ENCODE data around the gene TBC1D32.
"Not testable (repeated sequence)": the region's sequence is repeated elsewhere in the genome, so short reads cannot be mapped to it uniquely, and the experiment has no call there.

TBC1D32 gene

DNA sequence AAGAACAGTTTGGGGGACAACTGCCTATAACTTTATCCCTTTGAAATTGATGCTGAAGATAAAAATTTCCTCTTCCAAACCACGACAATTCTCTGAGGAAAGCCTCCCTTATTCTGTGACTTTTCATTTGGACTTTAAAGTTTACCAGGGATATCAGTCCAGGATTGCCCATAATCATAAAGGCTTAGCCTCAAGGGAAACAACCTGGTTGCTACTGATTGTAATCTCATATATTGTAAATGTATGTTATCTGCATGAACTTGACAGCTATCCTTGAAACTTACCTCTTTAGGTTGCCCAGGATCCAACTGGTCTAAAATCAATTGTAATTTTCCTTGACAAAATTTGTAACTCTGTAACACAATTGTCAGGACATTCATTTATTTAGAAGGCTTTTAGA is 23.8 kb downstream of the TBC1D32 start:
- TF ChIP-seq FOXP2 (optimal IDR thresholded peaks at IDR 0.05; ENCODE audit: control extremely low read depth, extremely low read length, insufficient read depth) (no peak), POLR2AphosphoS5 (IDR thresholded peaks at IDR 0.05; ENCODE audit: borderline replicate concordance, low read depth, low read length) (no peak)
- peak overlapping the region; percentile 30; the same call in 1 of the 2 replicates for H3K27ac ChIP-seq

DNA sequence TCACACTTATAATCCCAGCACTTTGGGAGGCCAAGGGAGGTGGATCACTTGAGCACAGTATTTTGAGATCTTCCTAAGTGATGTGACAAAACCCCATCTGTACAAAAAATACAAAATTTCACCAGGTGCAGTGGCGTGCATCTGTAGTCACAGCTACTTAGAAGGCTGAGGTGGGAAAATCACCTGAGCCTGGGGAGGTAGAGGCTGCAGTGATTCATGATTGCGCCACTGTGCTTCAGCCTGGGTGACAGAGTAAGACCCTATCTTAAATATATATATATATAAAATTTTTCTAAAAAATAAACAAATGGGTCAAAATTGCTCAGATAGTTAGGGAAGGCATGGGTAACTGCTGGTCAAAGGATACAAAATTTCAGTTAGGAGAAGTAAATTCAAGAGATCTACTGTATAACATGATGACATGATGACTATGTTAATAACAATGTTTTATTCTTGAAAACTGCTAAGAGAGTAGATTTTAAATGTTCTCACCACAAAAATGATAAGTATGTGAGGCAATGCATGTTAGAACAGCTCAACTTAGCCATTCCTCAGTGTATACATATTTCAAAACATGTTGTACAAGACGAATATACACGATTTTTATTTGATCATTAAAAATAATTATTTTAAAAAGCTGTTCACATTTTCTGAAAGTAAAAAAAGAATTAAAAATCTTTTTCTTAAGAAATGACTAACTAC is 24.4 kb downstream of the TBC1D32 start:
- no peak for TF ChIP-seq EZH2 (IDR thresholded peaks at IDR 0.05)
- no peak for TF ChIP-seq FOXP2 (optimal IDR thresholded peaks at IDR 0.05; ENCODE audit: control extremely low read depth, extremely low read length, insufficient read depth)
- no peak for TF ChIP-seq POLR2AphosphoS5 (IDR thresholded peaks at IDR 0.05; ENCODE audit: borderline replicate concordance, low read depth, low read length)
- H3K9me3 ChIP-seq (ENCODE audit: low read depth, low read length): no peaks in the 10 kb centered on the region
- H3K9ac ChIP-seq (ENCODE audit: insufficient read length): no peak overlapping the region
- H3K4me3 ChIP-seq: no peak overlapping the region
- no peak for DNase-seq (ENCODE audit: low read depth, low spot score)
- H3K27ac ChIP-seq: peak overlapping the region; percentile 30; the same call in 1 of the 2 replicates
- peaks cover 6% of the 10 kb centered on the region for H3K36me3 ChIP-seq (ENCODE audit: insufficient read depth, low read length)

More for the DNA sequence above, 23.8 kb downstream of the TBC1D32 start:
- no peak overlapping the region for H3K4me3 ChIP-seq
- no peak for DNase-seq (ENCODE audit: low read depth, low spot score)
- no peak overlapping the region for H3K9ac ChIP-seq (ENCODE audit: insufficient read length)
- peaks cover 6% of the 10 kb centered on the region for H3K36me3 ChIP-seq (ENCODE audit: insufficient read depth, low read length)
- H3K9me3 ChIP-seq (ENCODE audit: low read depth, low read length): no peaks in the 10 kb centered on the region

DNA sequence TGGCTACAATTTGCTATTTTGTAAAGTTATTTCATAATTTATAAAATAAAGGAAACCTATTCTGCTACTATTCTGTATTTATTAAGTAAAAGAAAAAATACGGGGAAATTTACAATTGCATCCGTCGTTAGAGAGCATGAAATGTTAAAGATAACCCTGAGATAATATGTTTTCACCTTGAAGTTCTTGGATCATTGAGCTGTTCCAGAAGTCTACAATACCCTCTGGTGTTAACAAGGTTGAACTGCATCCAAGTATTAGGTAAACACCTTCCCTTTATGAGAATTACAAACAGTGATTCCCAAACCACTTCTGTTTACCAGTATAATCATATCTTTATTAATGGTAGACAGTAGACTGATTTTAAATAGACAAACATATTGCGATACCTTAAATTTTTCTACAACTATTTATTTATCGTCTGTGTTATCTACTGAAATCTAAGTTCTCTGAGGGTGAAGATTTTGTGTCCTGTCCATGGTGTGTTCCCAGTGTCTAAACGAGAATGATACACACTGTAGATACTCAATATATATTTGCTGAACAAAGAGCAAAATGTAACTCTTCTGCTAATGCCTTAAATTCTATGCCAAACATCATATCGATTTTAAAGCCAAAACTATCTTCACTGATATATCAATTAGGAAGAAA is 28.2 kb downstream of the TBC1D32 start:
- H3K36me3 ChIP-seq (ENCODE audit: insufficient read depth, low read length): peaks cover 11% of the 10 kb centered on the region; the same call in 1 of the 2 replicates

DNA sequence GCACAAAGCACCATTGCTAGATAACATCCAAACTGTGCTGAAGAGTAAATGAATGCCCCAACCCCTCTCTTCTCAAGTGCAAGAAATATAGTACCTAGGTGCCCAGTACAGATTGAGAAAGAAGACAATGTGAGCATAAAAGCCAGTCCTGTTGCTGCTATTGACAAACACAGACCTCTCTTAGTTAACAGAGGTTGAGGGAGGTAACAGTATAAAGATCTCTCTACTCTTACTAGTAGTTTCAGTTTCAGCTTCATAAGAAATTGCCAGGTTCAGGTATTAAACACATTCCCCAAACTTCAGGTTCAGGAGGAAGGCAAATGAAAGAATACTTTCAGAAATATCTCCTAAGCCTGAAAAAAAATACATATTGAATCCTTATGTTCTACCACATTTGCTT is 31.4 kb downstream of the TBC1D32 start:
- 0 out of 2 replicates have a peak, but pooled peaks cover 5% of the 10 kb centered on the region for H3K36me3 ChIP-seq (ENCODE audit: insufficient read depth, low read length)
- no peak for TF ChIP-seq FOXP2 (optimal IDR thresholded peaks at IDR 0.05; ENCODE audit: control extremely low read depth, extremely low read length, insufficient read depth)
- no peak for TF ChIP-seq EZH2 (IDR thresholded peaks at IDR 0.05)
- no peak for TF ChIP-seq POLR2AphosphoS5 (IDR thresholded peaks at IDR 0.05; ENCODE audit: borderline replicate concordance, low read depth, low read length)

More for the DNA sequence above, 28.2 kb downstream of the TBC1D32 start:
- DNase-seq (ENCODE audit: low read depth, low spot score): peak; percentile 18
- no peak overlapping the region for H3K9ac ChIP-seq (ENCODE audit: insufficient read length)
- H3K27ac ChIP-seq: no peak overlapping the region
- no peak for TF ChIP-seq POLR2AphosphoS5 (IDR thresholded peaks at IDR 0.05; ENCODE audit: borderline replicate concordance, low read depth, low read length)
- no peak for TF ChIP-seq EZH2 (IDR thresholded peaks at IDR 0.05)
- no peak for TF ChIP-seq FOXP2 (optimal IDR thresholded peaks at IDR 0.05; ENCODE audit: control extremely low read depth, extremely low read length, insufficient read depth)
- H3K4me3 ChIP-seq: no peak overlapping the region
- H3K9me3 ChIP-seq (ENCODE audit: low read depth, low read length): no peaks in the 10 kb centered on the region

DNA sequence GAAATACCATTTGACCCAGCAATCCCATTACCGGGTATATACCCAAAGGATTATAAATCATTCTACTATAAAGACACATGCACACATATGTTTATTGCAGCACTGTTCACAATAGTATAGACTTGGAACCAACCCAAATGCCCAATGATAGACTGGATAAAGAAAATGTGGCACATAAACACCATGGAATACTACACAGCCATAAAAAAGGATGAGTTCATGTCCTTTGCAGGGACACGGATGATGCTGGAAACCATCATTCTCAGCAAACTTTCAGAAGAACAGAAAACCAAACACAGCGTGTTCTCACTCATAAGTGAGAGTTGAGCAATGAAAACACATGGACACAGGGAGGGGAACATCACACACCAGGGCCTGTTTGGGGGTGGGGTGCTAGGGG is 33.1 kb downstream of the TBC1D32 start:
- H3K9ac ChIP-seq (ENCODE audit: insufficient read length); H3K36me3 ChIP-seq (ENCODE audit: insufficient read depth, low read length); H3K27ac ChIP-seq; H3K9me3 ChIP-seq (ENCODE audit: low read depth, low read length); DNase-seq (ENCODE audit: low read depth, low spot score); H3K4me3 ChIP-seq: not testable (repeated sequence)

More for the DNA sequence above, 31.4 kb downstream of the TBC1D32 start:
- DNase-seq (ENCODE audit: low read depth, low spot score): no peak
- H3K4me3 ChIP-seq: no peak overlapping the region
- H3K9ac ChIP-seq (ENCODE audit: insufficient read length): no peak overlapping the region
- H3K27ac ChIP-seq: no peak overlapping the region
- H3K9me3 ChIP-seq (ENCODE audit: low read depth, low read length): no peaks in the 10 kb centered on the region

DNA sequence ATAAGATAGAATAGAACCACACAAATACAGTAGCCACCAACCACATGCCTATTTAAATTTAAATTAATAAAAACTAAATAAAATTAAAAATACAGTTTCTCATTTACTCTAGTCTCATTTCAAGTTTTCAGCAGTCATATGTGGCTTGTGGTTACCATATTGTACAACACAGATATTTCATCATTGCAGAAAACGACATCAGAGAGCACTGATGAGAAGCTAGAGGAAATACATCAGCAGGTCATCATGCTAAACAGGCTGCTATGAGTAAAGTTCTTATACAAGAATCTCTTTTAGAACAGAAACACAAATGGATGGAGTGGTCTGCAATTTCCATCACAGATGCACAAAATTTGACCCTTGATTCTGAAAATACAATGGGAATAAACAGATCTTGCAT is 36.6 kb downstream of the TBC1D32 start:
- DNase-seq (ENCODE audit: low read depth, low spot score): no peak
- H3K9ac ChIP-seq (ENCODE audit: insufficient read length): no peak overlapping the region
- H3K4me3 ChIP-seq: no peak overlapping the region
- 0 out of 2 replicates have a peak overlapping the region, but pooled peaks have one; percentile 38 for H3K27ac ChIP-seq
- H3K36me3 ChIP-seq (ENCODE audit: insufficient read depth, low read length): 0 out of 2 replicates have a peak, but pooled peaks cover under 1% of the 10 kb centered on the region
- H3K9me3 ChIP-seq (ENCODE audit: low read depth, low read length): no peaks in the 10 kb centered on the region
- TF ChIP-seq EZH2 (IDR thresholded peaks at IDR 0.05) (no peak), POLR2AphosphoS5 (IDR thresholded peaks at IDR 0.05; ENCODE audit: borderline replicate concordance, low read depth, low read length) (no peak)

DNA sequence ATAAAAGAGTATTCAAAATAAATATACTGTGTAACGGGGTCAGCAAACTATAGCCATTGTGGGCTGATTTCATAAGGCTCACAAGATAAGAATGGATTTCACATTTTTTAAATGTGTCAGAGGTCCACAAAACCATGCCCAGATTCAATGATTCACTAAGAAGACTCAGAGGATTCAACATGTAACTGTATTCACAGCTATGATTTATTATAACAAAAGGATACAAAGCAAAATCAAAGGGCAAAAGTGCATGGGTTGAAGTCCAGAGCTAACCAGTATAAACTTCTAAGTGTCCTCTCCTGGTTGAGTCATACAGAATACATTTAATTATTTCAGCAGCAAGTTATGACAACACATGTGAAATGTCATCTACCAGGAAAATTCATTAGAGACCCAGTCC is 49.2 kb downstream of the TBC1D32 start:
- H3K36me3 ChIP-seq (ENCODE audit: insufficient read depth, low read length): peaks cover 5% of the 10 kb centered on the region; the same call in 1 of the 2 replicates
- H3K27ac ChIP-seq: no peak overlapping the region
- H3K9me3 ChIP-seq (ENCODE audit: low read depth, low read length): no peaks in the 10 kb centered on the region
- TF ChIP-seq FOXP2 (optimal IDR thresholded peaks at IDR 0.05; ENCODE audit: control extremely low read depth, extremely low read length, insufficient read depth) (no peak), EZH2 (IDR thresholded peaks at IDR 0.05) (no peak), POLR2AphosphoS5 (IDR thresholded peaks at IDR 0.05; ENCODE audit: borderline replicate concordance, low read depth, low read length) (no peak)
- no peak overlapping the region for H3K9ac ChIP-seq (ENCODE audit: insufficient read length)
- DNase-seq (ENCODE audit: low read depth, low spot score): no peak
- H3K4me3 ChIP-seq: no peak overlapping the region

DNA sequence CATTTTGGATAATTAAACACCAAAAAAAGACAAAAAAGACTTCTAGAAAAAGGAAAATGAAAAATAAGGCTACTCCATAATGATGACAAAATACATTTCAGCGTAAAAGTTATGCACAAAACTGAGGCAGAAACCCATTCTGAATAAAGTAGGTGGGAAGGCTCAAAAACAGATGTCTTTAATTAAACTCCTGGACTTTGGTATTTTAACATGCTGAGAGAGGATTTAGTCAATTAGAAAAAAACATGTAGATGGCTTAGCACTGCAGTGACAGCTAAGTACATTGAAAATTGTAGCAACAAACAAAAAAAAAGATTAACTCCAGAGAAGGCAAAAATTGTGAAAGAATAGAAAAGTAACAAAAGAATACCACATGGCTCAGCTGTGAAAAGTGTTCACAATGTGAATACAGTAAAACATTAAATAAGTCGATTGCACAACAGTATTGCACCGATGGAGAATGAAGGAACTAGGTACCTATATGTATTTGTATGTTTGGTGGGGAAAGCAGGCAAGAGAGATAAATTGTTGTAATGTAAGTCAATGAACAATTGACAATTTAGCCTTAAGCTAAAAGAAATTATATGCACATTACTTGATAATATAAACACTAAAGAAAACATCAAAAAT is 59.5 kb downstream of the TBC1D32 start:
- no peak for TF ChIP-seq EZH2 (IDR thresholded peaks at IDR 0.05)
- TF ChIP-seq FOXP2 (optimal IDR thresholded peaks at IDR 0.05; ENCODE audit: control extremely low read depth, extremely low read length, insufficient read depth): no peak
- TF ChIP-seq POLR2AphosphoS5 (IDR thresholded peaks at IDR 0.05; ENCODE audit: borderline replicate concordance, low read depth, low read length): no peak
- no peaks in the 10 kb centered on the region for H3K9me3 ChIP-seq (ENCODE audit: low read depth, low read length)
- H3K36me3 ChIP-seq (ENCODE audit: insufficient read depth, low read length): no peaks in the 10 kb centered on the region
- peak overlapping the region; percentile 2; the same call in 1 of the 2 replicates for H3K27ac ChIP-seq
- DNase-seq (ENCODE audit: low read depth, low spot score): no peak
- H3K4me3 ChIP-seq: peak overlapping the region; percentile 45; the same call in 1 of the 2 replicates
- H3K9ac ChIP-seq (ENCODE audit: insufficient read length): no peak overlapping the region

Data from SK-N-MC (cell line).